ENCODE data around the gene TMEM231. TPM values are rescaled to one million over a fixed set of nuclear protein-coding genes. Genes with fewer than 3 reads are reported as not detected.

TMEM231 gene
- total and polyA plus RNA-seq, 2 of the 8 experiments (the other 6 are each of a cell fraction or from before 2014, with no cell fraction given) = 8.3 to 26.7 TPM

GRCh38 chr16:75593825-75594820, 38.1 kb upstream of the TMEM231 start (continued):
- TF ChIP-seq MAFK (IDR thresholded peaks at IDR 0.05; ENCODE audit: low read depth, low read length) = 0 out of 2 replicates have a peak, but pooled peaks have one; percentile 5
- 0 out of 3 replicates have a peak, but pooled peaks of 1 of the 2 experiments have one; percentile 17 for TF ChIP-seq POLR2A (IDR thresholded peaks at IDR 0.05; ENCODE audit: control extremely low read depth in 1 of 2, low read depth in 2 of 2, low read length in 2 of 2)
- TF ChIP-seq TCF12 (IDR thresholded peaks at IDR 0.05; ENCODE audit: low read depth, low read length) = 0 out of 2 replicates have a peak, but pooled peaks have one; percentile 65
- TF ChIP-seq CEBPB (IDR thresholded peaks at IDR 0.05; ENCODE audit: low read depth, low read length) = no peak
- TF ChIP-seq USF2 (IDR thresholded peaks at IDR 0.05; ENCODE audit: low read length) = no peak
- no peak for TF ChIP-seq KDM1A (IDR thresholded peaks at IDR 0.05; ENCODE audit: borderline replicate concordance, low read length)
- peak; percentile 53 for TF ChIP-seq NANOG (IDR thresholded peaks at IDR 0.05; ENCODE audit: insufficient read depth, low read depth, low read length, poor library complexity, severe bottlenecking)
- TF ChIP-seq SP1 (IDR thresholded peaks at IDR 0.05; ENCODE audit: low read depth, low read length) = 0 out of 2 replicates have a peak, but pooled peaks have one; percentile 19
- peak; percentile 87; the same call in 1 of the 2 replicates for TF ChIP-seq JUND (IDR thresholded peaks at IDR 0.05; ENCODE audit: low read length)
- no peak for TF ChIP-seq SAP30 (IDR thresholded peaks at IDR 0.05; ENCODE audit: insufficient read depth, insufficient replicate concordance, low read length)
- no peak for TF ChIP-seq YY1 (IDR thresholded peaks at IDR 0.05; ENCODE audit: low read depth, low read length)
- no peak for TF ChIP-seq CTBP2 (IDR thresholded peaks at IDR 0.05; ENCODE audit: borderline replicate concordance, insufficient read depth, insufficient read length, low read length)
- TF ChIP-seq PHF8 (conservative IDR thresholded peaks at IDR 0.05; ENCODE audit: low read depth, low read length) = no peak
- no peak for TF ChIP-seq SP4 (IDR thresholded peaks at IDR 0.05; ENCODE audit: low read length)
- no peak for TF ChIP-seq SIRT6 (IDR thresholded peaks at IDR 0.05; ENCODE audit: low read length)
- TF ChIP-seq HDAC2 (IDR thresholded peaks at IDR 0.05; ENCODE audit: borderline replicate concordance in 1 of 2, low read depth in 2 of 2, low read length in 2 of 2) = 0 out of 4 replicates have a peak, but pooled peaks of 1 of the 2 experiments have one; percentile 41
- TF ChIP-seq GABPA (IDR thresholded peaks at IDR 0.05; ENCODE audit: borderline replicate concordance, insufficient read depth, low read length) = no peak
